ENCODE data around the gene OTULINL.

GRCh38 chr5:14588758-14589543 is 7.4 kb downstream of the OTULINL start:
- TF ChIP-seq, protein P1, sequence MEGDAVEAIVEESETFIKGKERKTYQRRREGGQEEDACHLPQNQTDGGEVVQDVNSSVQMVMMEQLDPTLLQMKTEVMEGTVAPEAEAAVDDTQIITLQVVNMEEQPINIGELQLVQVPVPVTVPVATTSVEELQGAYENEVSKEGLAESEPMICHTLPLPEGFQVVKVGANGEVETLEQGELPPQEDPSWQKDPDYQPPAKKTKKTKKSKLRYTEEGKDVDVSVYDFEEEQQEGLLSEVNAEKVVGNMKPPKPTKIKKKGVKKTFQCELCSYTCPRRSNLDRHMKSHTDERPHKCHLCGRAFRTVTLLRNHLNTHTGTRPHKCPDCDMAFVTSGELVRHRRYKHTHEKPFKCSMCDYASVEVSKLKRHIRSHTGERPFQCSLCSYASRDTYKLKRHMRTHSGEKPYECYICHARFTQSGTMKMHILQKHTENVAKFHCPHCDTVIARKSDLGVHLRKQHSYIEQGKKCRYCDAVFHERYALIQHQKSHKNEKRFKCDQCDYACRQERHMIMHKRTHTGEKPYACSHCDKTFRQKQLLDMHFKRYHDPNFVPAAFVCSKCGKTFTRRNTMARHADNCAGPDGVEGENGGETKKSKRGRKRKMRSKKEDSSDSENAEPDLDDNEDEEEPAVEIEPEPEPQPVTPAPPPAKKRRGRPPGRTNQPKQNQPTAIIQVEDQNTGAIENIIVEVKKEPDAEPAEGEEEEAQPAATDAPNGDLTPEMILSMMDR (IDR thresholded peaks at IDR 0.05) = no peak
- no peak for TF ChIP-seq EZH2 (IDR thresholded peaks at IDR 0.05)
